Mononuclear cell (primary cell): ENCODE measurements around the gene PET100. TPM values are rescaled to one million over a fixed set of nuclear protein-coding genes. Genes with fewer than 3 reads are reported as not detected.
"Not testable (repeated sequence)": the region's sequence is repeated elsewhere in the genome, so short reads cannot be mapped to it uniquely, and the experiment has no call there.

Experiments
- H3K27me3 ChIP-seq: 2 replicates; pipeline ENCODE4 v1.6.0; 2011; ENCODE audit warnings: low read length, control low read depth; ENCODE audit not compliant: insufficient read depth
- H3K4me1 ChIP-seq: 2 replicates; pipeline ENCODE4 v1.5.1; 2011; ENCODE audit warnings: mild to moderate bottlenecking, low read length, control low read depth; ENCODE audit not compliant: insufficient read depth
- H3K4me3 ChIP-seq: 2 replicates; pipeline ENCODE4 v1.5.1; 2011; ENCODE audit warnings: mild to moderate bottlenecking, low read length, moderate library complexity
- H3K9me3 ChIP-seq: 2 replicates; pipeline ENCODE4 v1.5.1; 2011; ENCODE audit warnings: low read depth, mild to moderate bottlenecking, control low read depth, low read length
- total RNA-seq: library from RNA; depleted of rRNA; stranded (reverse); fragments of >200 nt; gene quantifications from one replicate; pipeline ENCODE4 v1.2.3, GENCODE V29; 2012

Gene PET100
- total RNA-seq, 1 donor, result 14.3 TPM

GRCh38 chr19:7637374-7638256 is 8.0 kb downstream of the PET100 start:
- peak overlapping the region; percentile 80 for H3K4me3 ChIP-seq

GRCh38 chr19:7638802-7639465 is 9.3 kb downstream of the PET100 start:
- H3K4me3 ChIP-seq, result no peak overlapping the region
- H3K9me3 ChIP-seq, result no peaks in the 10 kb centered on the region
- H3K27me3 ChIP-seq, result no peaks in the 10 kb centered on the region
- peaks cover 38% of the 10 kb centered on the region for H3K4me1 ChIP-seq

More at GRCh38 chr19:7637374-7638256, 8.0 kb downstream of the PET100 start:
- H3K27me3 ChIP-seq, result no peaks in the 10 kb centered on the region
- H3K9me3 ChIP-seq, result no peaks in the 10 kb centered on the region
- H3K4me1 ChIP-seq, result peaks cover 32% of the 10 kb centered on the region

- Histone ChIP-seq H3K4me1 (peaks cover 46% of the 10 kb centered on the region), H3K9me3 (no peaks in the 10 kb centered on the region), H3K4me3 (no peak overlapping the region), H3K27me3 (no peaks in the 10 kb centered on the region)
Measured at GRCh38 chr19:7639863-7640348, 10.3 kb downstream of the PET100 start.

- H3K4me3 ChIP-seq, result no peak overlapping the region
- no peaks in the 10 kb centered on the region for H3K9me3 ChIP-seq
- H3K27me3 ChIP-seq, result no peaks in the 10 kb centered on the region
- H3K4me1 ChIP-seq, result peaks cover 54% of the 10 kb centered on the region
Measured at GRCh38 chr19:7640803-7641202, 11.2 kb downstream of the PET100 start.

- Histone ChIP-seq H3K27me3 (no peaks in the 10 kb centered on the region), H3K4me1 (peaks cover 54% of the 10 kb centered on the region)
Measured at GRCh38 chr19:7641290-7642276, 12.0 kb downstream of the PET100 start.

GRCh38 chr19:7642295-7643030 is 12.9 kb downstream of the PET100 start:
- Histone ChIP-seq H3K4me3 (no peak overlapping the region), H3K9me3 (no peaks in the 10 kb centered on the region), H3K4me1 (peaks cover 54% of the 10 kb centered on the region), H3K27me3 (no peaks in the 10 kb centered on the region)

More at GRCh38 chr19:7641290-7642276, 12.0 kb downstream of the PET100 start:
- Histone ChIP-seq H3K4me3 (no peak overlapping the region), H3K9me3 (no peaks in the 10 kb centered on the region)

- Histone ChIP-seq H3K4me3 (no peak overlapping the region), H3K4me1 (peaks cover 49% of the 10 kb centered on the region), H3K9me3 (no peaks in the 10 kb centered on the region), H3K27me3 (no peaks in the 10 kb centered on the region)
Measured at GRCh38 chr19:7643031-7643415, 13.4 kb downstream of the PET100 start.

GRCh38 chr19:7643629-7644549 is 14.3 kb downstream of the PET100 start:
- not testable (repeated sequence) for H3K27me3 ChIP-seq, H3K4me3 ChIP-seq, H3K9me3 ChIP-seq
- peaks cover 40% of the 10 kb centered on the region for H3K4me1 ChIP-seq

- no peaks in the 10 kb centered on the region for H3K9me3 ChIP-seq
- peaks cover 35% of the 10 kb centered on the region for H3K4me1 ChIP-seq
- H3K27me3 ChIP-seq, result no peaks in the 10 kb centered on the region
- H3K4me3 ChIP-seq, result no peak overlapping the region
Measured at GRCh38 chr19:7644550-7644877, 14.9 kb downstream of the PET100 start.

GRCh38 chr19:7645163-7645562 is 15.6 kb downstream of the PET100 start:
- H3K9me3 ChIP-seq, result no peaks in the 10 kb centered on the region
- peaks cover 35% of the 10 kb centered on the region for H3K4me1 ChIP-seq
- no peak overlapping the region for H3K4me3 ChIP-seq
- no peaks in the 10 kb centered on the region for H3K27me3 ChIP-seq

GRCh38 chr19:7645656-7646425 is 16.2 kb downstream of the PET100 start:
- Histone ChIP-seq H3K4me1 (peaks cover 35% of the 10 kb centered on the region), H3K9me3 (no peaks in the 10 kb centered on the region), H3K4me3 (peak overlapping the region; percentile 0), H3K27me3 (no peaks in the 10 kb centered on the region)

- H3K4me3 ChIP-seq, result no peak overlapping the region
- no peaks in the 10 kb centered on the region for H3K9me3 ChIP-seq
- no peaks in the 10 kb centered on the region for H3K27me3 ChIP-seq
- peaks cover 35% of the 10 kb centered on the region for H3K4me1 ChIP-seq
Measured at GRCh38 chr19:7646426-7646700, 16.8 kb downstream of the PET100 start.

GRCh38 chr19:7647156-7647555 is 17.6 kb downstream of the PET100 start:
- Histone ChIP-seq H3K4me1 (peaks cover 40% of the 10 kb centered on the region), H3K27me3 (no peaks in the 10 kb centered on the region), H3K4me3 (no peak overlapping the region), H3K9me3 (no peaks in the 10 kb centered on the region)
